H1 (cell line): ENCODE measurements around the gene NUDT11.

Experiments used
- CHD7 ChIP-seq: fragments of 300-600 bp; sonication (generic); IDR thresholded peaks from 2 replicates; pipeline ENCODE4 v1.7.1; 2012; ENCODE audit warnings: low read length, moderate library complexity, mild to moderate bottlenecking, inconsistent platforms; ENCODE audit not compliant: insufficient replicate concordance
- CTCF ChIP-seq, 3 experiments: IDR thresholded peaks; 1 replicate in 2 of 3; 2 replicates in 1 of 3; pipeline versions ENCODE4 v1.5.1 to v1.6.1; 2011; ENCODE audit warnings: low read length in 3 of 3, mild to moderate bottlenecking in 3 of 3, inconsistent platforms in 2 of 3, low read depth in 1 of 3, moderate library complexity in 1 of 3; ENCODE audit not compliant: insufficient read depth in 1 of 3; ENCODE audit errors: control extremely low read depth in 1 of 3
- EGR1 ChIP-seq: IDR thresholded peaks from 2 replicates; pipeline ENCODE4 v1.6.1; 2011; ENCODE audit warnings: low read depth, low read length, borderline replicate concordance
- EP300 ChIP-seq, 2 experiments: IDR thresholded peaks; 1 replicate in 1 of 2; 2 replicates in 1 of 2; pipeline ENCODE4 v1.6.1; 2011 to 2012; ENCODE audit warnings: low read depth in 2 of 2, low read length in 2 of 2, mild to moderate bottlenecking in 2 of 2, borderline replicate concordance in 1 of 2, inconsistent platforms in 1 of 2, moderate library complexity in 1 of 2
- JUND ChIP-seq: IDR thresholded peaks from 2 replicates; pipeline ENCODE4 v1.6.1; 2011; ENCODE audit warnings: mild to moderate bottlenecking, improper control_type of control experiment, low read length
- MAX ChIP-seq: IDR thresholded peaks from 2 replicates; pipeline ENCODE4 v1.6.1; 2012; ENCODE audit warnings: inconsistent platforms
- PHF8 ChIP-seq: fragments of 200-600 bp; sonication (generic); conservative IDR thresholded peaks from 2 replicates; pipeline ENCODE4 v1.7.1; 2012; ENCODE audit warnings: low read depth, mild to moderate bottlenecking, inconsistent platforms, low read length, moderate library complexity
- POLR2A ChIP-seq, 2 experiments: IDR thresholded peaks; 1 replicate in 1 of 2; 2 replicates in 1 of 2; pipeline ENCODE4 v1.6.1; 2011; ENCODE audit warnings: low read depth in 2 of 2, low read length in 2 of 2, mild to moderate bottlenecking in 2 of 2; ENCODE audit errors: control extremely low read depth in 1 of 2
- POLR2AphosphoS5 ChIP-seq: IDR thresholded peaks from 2 replicates; pipeline ENCODE4 v1.6.1; 2011; ENCODE audit warnings: low read depth, low read length
- RFX5 ChIP-seq: IDR thresholded peaks from 2 replicates; pipeline ENCODE4 v1.6.1; 2011; ENCODE audit warnings: low read depth, low read length, improper control_type of control experiment, borderline replicate concordance
- TAF7 ChIP-seq: optimal IDR thresholded peaks from 2 replicates; pipeline ENCODE3; 2011; ENCODE audit warnings: low read depth, mild to moderate bottlenecking, inconsistent platforms, low read length, moderate library complexity, borderline replicate concordance
- TBP ChIP-seq: IDR thresholded peaks from 2 replicates; pipeline ENCODE4 v1.6.1; 2011; ENCODE audit warnings: low read depth, low read length, improper control_type of control experiment
- TEAD4 ChIP-seq: IDR thresholded peaks from 2 replicates; pipeline ENCODE4 v1.6.1; 2012; ENCODE audit warnings: low read depth, low read length, inconsistent platforms, mixed read lengths

GRCh38 chrX:51463322-51463721 lies 33.1 kb downstream of the NUDT11 start:
- no peak for TF ChIP-seq CTCF (IDR thresholded peaks at IDR 0.05; ENCODE audit: control extremely low read depth in 1 of 3, insufficient read depth in 1 of 3, low read depth in 1 of 3, low read length in 3 of 3)
- no peak for TF ChIP-seq MAX
- no peak for TF ChIP-seq POLR2AphosphoS5
- TF ChIP-seq EGR1 = no peak
- no peak for TF ChIP-seq TBP
- TF ChIP-seq CHD7 = no peak
- TF ChIP-seq JUND = no peak
- no peak for TF ChIP-seq PHF8
- TF ChIP-seq RFX5 = no peak
- TF ChIP-seq POLR2A (IDR thresholded peaks at IDR 0.05; ENCODE audit: control extremely low read depth in 1 of 2, low read depth in 2 of 2, low read length in 2 of 2) = no peak
- no peak for TF ChIP-seq TEAD4
- TF ChIP-seq EP300 (IDR thresholded peaks at IDR 0.05; ENCODE audit: borderline replicate concordance in 1 of 2, low read depth in 2 of 2, low read length in 2 of 2) = no peak
- TF ChIP-seq TAF7 = no peak
